ENCODE results near the gene IWS1.

The IWS1 gene

GRCh38 chr2:127536707-127537541 lies 10.6 kb upstream of the IWS1 start:
- H3K4me3 ChIP-seq (replicated peaks; ENCODE audit: low read depth, low read length): no peak overlapping the region
- DNase-seq (ENCODE audit: extremely low read depth, insufficient read length): no peak
- no peak for TF ChIP-seq CTCF (IDR thresholded peaks at IDR 0.05; ENCODE audit: insufficient read depth, low read length, poor library complexity, severe bottlenecking)
- H3K27me3 ChIP-seq (replicated peaks; ENCODE audit: control insufficient read depth, insufficient read depth, low read length): no peaks in the 10 kb centered on the region; the same call in 1 of the 2 replicates
- H3K36me3 ChIP-seq (ENCODE audit: control insufficient read depth, insufficient read depth, low read length): no peaks in the 10 kb centered on the region

- no peak for DNase-seq (ENCODE audit: extremely low read depth, insufficient read length)
- Histone ChIP-seq H3K4me3 (replicated peaks; ENCODE audit: low read depth, low read length) (no peak overlapping the region), H3K36me3 (ENCODE audit: control insufficient read depth, insufficient read depth, low read length) (no peaks in the 10 kb centered on the region), H3K27me3 (replicated peaks; ENCODE audit: control insufficient read depth, insufficient read depth, low read length) (no peaks in the 10 kb centered on the region)
- no peak for TF ChIP-seq CTCF (IDR thresholded peaks at IDR 0.05; ENCODE audit: insufficient read depth, low read length, poor library complexity, severe bottlenecking)
These were observed 9.6 kb upstream of the IWS1 start for GRCh38 chr2:127535918-127536317.

- Histone ChIP-seq H3K27me3 (replicated peaks; ENCODE audit: control insufficient read depth, insufficient read depth, low read length) (no peaks in the 10 kb centered on the region), H3K4me3 (replicated peaks; ENCODE audit: low read depth, low read length) (no peak within 1 kb of the TSS), H3K36me3 (ENCODE audit: control insufficient read depth, insufficient read depth, low read length) (no peaks in the 10 kb centered on the region)
- no peak for TF ChIP-seq CTCF (IDR thresholded peaks at IDR 0.05; ENCODE audit: insufficient read depth, low read length, poor library complexity, severe bottlenecking)
- no peak for DNase-seq (ENCODE audit: extremely low read depth, insufficient read length)
These were observed 9.2 kb upstream of the IWS1 start, which contains the start of gene MYO7B for GRCh38 chr2:127535422-127535901. TSS of gene MYO7B (plus strand) at chr2:127535683. CDS start at chr2:127559723, 24,040 bp downstream.

- H3K27me3 ChIP-seq (replicated peaks; ENCODE audit: control insufficient read depth, insufficient read depth, low read length): no peaks in the 10 kb centered on the region
- no peak for DNase-seq (ENCODE audit: extremely low read depth, insufficient read length)
- TF ChIP-seq CTCF (IDR thresholded peaks at IDR 0.05; ENCODE audit: insufficient read depth, low read length, poor library complexity, severe bottlenecking): no peak
- H3K36me3 ChIP-seq (ENCODE audit: control insufficient read depth, insufficient read depth, low read length): no peaks in the 10 kb centered on the region
- H3K4me3 ChIP-seq (replicated peaks; ENCODE audit: low read depth, low read length): no peak overlapping the region
These were observed 6.0 kb upstream of the IWS1 start for GRCh38 chr2:127532296-127532695.

GRCh38 chr2:127531221-127531648 lies 4.9 kb upstream of the IWS1 start:
- no peak for TF ChIP-seq CTCF (IDR thresholded peaks at IDR 0.05; ENCODE audit: insufficient read depth, low read length, poor library complexity, severe bottlenecking)
- H3K4me3 ChIP-seq (replicated peaks; ENCODE audit: low read depth, low read length): no peak overlapping the region
- H3K27me3 ChIP-seq (replicated peaks; ENCODE audit: control insufficient read depth, insufficient read depth, low read length): no peaks in the 10 kb centered on the region
- no peaks in the 10 kb centered on the region for H3K36me3 ChIP-seq (ENCODE audit: control insufficient read depth, insufficient read depth, low read length)
- DNase-seq (ENCODE audit: extremely low read depth, insufficient read length): no peak

All from GM06990 (cell line).